A549 (cell line): ENCODE results near the gene PNPLA2. TPM values are rescaled to one million over a fixed set of nuclear protein-coding genes. Genes with fewer than 3 reads are reported as not detected.

Source experiments
- ATOH8 ChIP-seq: fragments of 250-450 bp; sonication (Bioruptor Pico); IDR thresholded peaks from 2 replicates; pipeline ENCODE4 v1.5.0; 2020; ENCODE audit warnings: low read depth, mild to moderate bottlenecking, moderate library complexity
- BCL3 ChIP-seq: fragments of >200 bp; sonication (Bioruptor Twin); formaldehyde crosslinking; IDR thresholded peaks from 3 replicates; pipeline ENCODE4 v1.6.1; 2016
- BHLHE40 ChIP-seq: IDR thresholded peaks from 2 replicates; pipeline ENCODE4 v1.6.1; 2012; ENCODE audit warnings: low read depth, low read length, inconsistent platforms
- EHF ChIP-seq: fragments of 250-450 bp; sonication (Bioruptor Pico); IDR thresholded peaks from 2 replicates; pipeline ENCODE4 v1.5.0; 2020; ENCODE audit warnings: mild to moderate bottlenecking
- ELK1 ChIP-seq: fragments of 150-350 bp; IDR thresholded peaks from 2 replicates; pipeline ENCODE4 v1.6.1; 2014; ENCODE audit warnings: low read depth, mild to moderate bottlenecking, low read length
- EP300 ChIP-seq, 2 experiments: fragments of >200 bp; sonication (Bioruptor Twin); formaldehyde crosslinking; IDR thresholded peaks; 2 replicates in 1 of 2; 3 replicates in 1 of 2; pipeline ENCODE4 v1.6.1; 2016 to 2017
- HDAC2 ChIP-seq: fragments of 200-600 bp; sonication (generic); IDR thresholded peaks from 2 replicates; pipeline ENCODE4 v1.6.1; 2016
- HEYL ChIP-seq: fragments of 250-450 bp; sonication (Bioruptor Pico); IDR thresholded peaks from 2 replicates; pipeline ENCODE4 v1.8.0; 2021; ENCODE audit warnings: mild to moderate bottlenecking, moderate library complexity
- HOXB13 ChIP-seq: fragments of 250-450 bp; sonication (Bioruptor Pico); IDR thresholded peaks from 2 replicates; pipeline ENCODE4 v1.5.0; 2020; ENCODE audit warnings: low read depth, mild to moderate bottlenecking, moderate library complexity
- JUN ChIP-seq, 2 experiments: fragments of >200 bp; sonication (Bioruptor Twin); formaldehyde crosslinking; IDR thresholded peaks; 2 replicates in 1 of 2; 3 replicates in 1 of 2; pipeline ENCODE4 v1.6.1; 2016 to 2017
- MAZ ChIP-seq: fragments of 150-350 bp; IDR thresholded peaks from 2 replicates; pipeline ENCODE4 v1.6.1; 2014; ENCODE audit warnings: antibody characterized with exemption, low read depth, low read length, borderline replicate concordance
- MYC ChIP-seq: IDR thresholded peaks from 2 replicates; pipeline ENCODE4 v1.6.1; 2012; ENCODE audit warnings: mild to moderate bottlenecking, inconsistent platforms, low read length, improper control_type of control experiment, borderline replicate concordance
- NPAS2 ChIP-seq: fragments of 250-450 bp; sonication (Bioruptor Pico); IDR thresholded peaks from 2 replicates; pipeline ENCODE4 v1.8.0; 2022; ENCODE audit warnings: mild to moderate bottlenecking, moderate library complexity, borderline replicate concordance
- NR3C1 ChIP-seq: fragments of >200 bp; sonication (Bioruptor Twin); formaldehyde crosslinking; IDR thresholded peaks from 3 replicates; pipeline ENCODE4 v1.6.1; 2017
- POLR2AphosphoS2 ChIP-seq: conservative IDR thresholded peaks from 2 replicates; pipeline ENCODE4 v1.6.1; 2012; ENCODE audit warnings: low read length, improper control_type of control experiment, inconsistent platforms
- REST ChIP-seq: fragments of 200-600 bp; sonication (generic); IDR thresholded peaks from 2 replicates; pipeline ENCODE4 v1.6.1; 2016; ENCODE audit warnings: antibody characterized with exemption, mild to moderate bottlenecking, moderate library complexity
- RNF2 ChIP-seq: fragments of 200-600 bp; sonication (generic); IDR thresholded peaks from 2 replicates; pipeline ENCODE4 v1.6.1; 2016; ENCODE audit warnings: low read depth, mild to moderate bottlenecking, antibody characterized with exemption, moderate library complexity, borderline replicate concordance
- SREBF2 ChIP-seq: fragments of 450-650 bp; IDR thresholded peaks from 2 replicates; pipeline ENCODE4 v1.6.1; 2014; ENCODE audit warnings: mild to moderate bottlenecking, moderate library complexity
- TP53 ChIP-seq: fragments of 250-450 bp; sonication (Bioruptor Pico); IDR thresholded peaks from 2 replicates; pipeline ENCODE4 v1.5.0; 2021; ENCODE audit warnings: mild to moderate bottlenecking, moderate library complexity
- USF2 ChIP-seq: fragments of 450-650 bp; IDR thresholded peaks from 2 replicates; pipeline ENCODE4 v1.6.1; 2014; ENCODE audit warnings: antibody characterized with exemption
- ZFP36 ChIP-seq: fragments of 450-650 bp; IDR thresholded peaks from 2 replicates; pipeline ENCODE4 v1.6.1; 2014; ENCODE audit warnings: borderline replicate concordance; ENCODE audit not compliant: partially characterized antibody
- ZNF302 ChIP-seq: fragments of 250-450 bp; sonication (Bioruptor Pico); IDR thresholded peaks from 2 replicates; pipeline ENCODE4 v1.9.0; 2021; ENCODE audit warnings: inconsistent platforms, mild to moderate bottlenecking, moderate library complexity
- ZSCAN20 ChIP-seq: fragments of 250-450 bp; sonication (Bioruptor Pico); IDR thresholded peaks from 2 replicates; pipeline ENCODE4 v1.8.0; 2022; ENCODE audit warnings: mild to moderate bottlenecking, moderate library complexity
- polyA plus RNA-seq, 4 experiments: library from polyadenylated mRNA; depleted of rRNA in 3 of 4; stranded (reverse); fragments of >200 nt; fragmentation: RNase III in 1 of 4; extraction: RNeasy Plus Mini Kit Qiagen cat#74134 plus additional on column Dnase treatment in 1 of 4; gene quantifications; 2 replicates in 3 of 4; 3 replicates in 1 of 4; pipeline ENCODE4 v1.2.3, GENCODE V29; 2011 to 2017

PNPLA2 gene
- polyA plus RNA-seq, 2 of the 4 experiments (the other 2 are of a cell fraction), result 13.2 to 25.4 TPM

- TF ChIP-seq REST (no peak), USF2 (no peak; the same call in 1 of the 2 replicates), BHLHE40 (peak; percentile 36; the same call in 1 of the 2 replicates), ZFP36 (no peak), ELK1 (no peak), SREBF2 (no peak), BCL3 (no peak), ZNF302 (CRISPR knock-in tag) (no peak), EHF (CRISPR knock-in tag) (no peak), EP300 (IDR thresholded peaks at IDR 0.05) (no peak), POLR2AphosphoS2 (no peak; the same call in 1 of the 2 replicates), NR3C1 (no peak), RNF2 (no peak), MAZ (no peak; the same call in 1 of the 2 replicates), MYC (0 out of 2 replicates have a peak, but pooled peaks have one; percentile 30), HOXB13 (CRISPR knock-in tag) (0 out of 2 replicates have a peak, but pooled peaks have one; percentile 37), JUN (IDR thresholded peaks at IDR 0.05) (no peak; a peak in 1 of 5 replicates), HDAC2 (no peak), ZSCAN20 (no peak), ATOH8 (CRISPR knock-in tag) (no peak), NPAS2 (CRISPR knock-in tag) (no peak), HEYL (no peak), TP53 (CRISPR knock-in tag) (no peak)
- TF ChIP-seq, all 56 proteins: peak for 6
These were observed 26.3 kb downstream of the PNPLA2 start (continued) for GRCh38 chr11:844693-845644.
